ENCODE measurements around the gene SLC52A1.

Gene SLC52A1

DNA sequence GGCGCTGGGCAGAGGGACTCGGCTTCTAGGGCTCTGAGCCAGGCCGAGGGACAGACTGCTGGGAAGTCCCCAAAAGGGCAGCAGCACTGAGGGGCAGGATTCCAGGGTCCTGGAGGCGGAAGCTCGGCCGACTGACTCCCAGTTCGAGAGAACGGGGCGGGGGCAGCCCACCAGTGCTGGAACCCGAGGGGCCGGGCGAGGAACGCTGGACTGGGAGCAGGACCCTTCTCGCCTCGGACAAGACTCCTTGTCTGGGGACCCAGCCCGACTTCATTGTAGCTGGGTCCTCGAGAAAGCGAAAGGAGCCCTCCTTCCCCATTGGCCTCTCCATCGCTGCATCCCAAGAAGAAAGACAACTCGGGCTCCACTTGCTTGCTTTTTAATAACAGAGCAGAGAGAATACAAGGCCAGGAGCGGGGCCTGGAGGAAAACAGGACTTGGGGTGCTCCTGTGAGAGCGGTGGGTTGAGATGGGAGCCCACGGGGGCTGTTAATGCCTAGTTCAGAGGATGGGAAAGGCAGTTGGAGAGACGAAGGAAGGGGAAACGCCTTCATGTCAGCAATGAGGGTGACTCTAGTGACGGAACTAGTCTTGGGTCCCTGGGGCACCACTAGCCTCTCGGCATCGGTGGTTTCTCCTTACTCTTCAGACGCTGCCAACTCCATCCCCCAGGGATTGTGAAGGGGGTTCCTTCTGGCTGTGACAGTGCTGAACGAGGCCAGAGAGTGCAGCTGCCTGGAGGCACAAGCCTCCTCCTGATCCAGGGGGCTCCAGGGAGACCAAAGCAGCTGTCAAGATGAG, 47.3 kb downstream of the SLC52A1 start:
- CTCF ChIA-PET: interaction anchor here (0.6 to 3.3 kb wide), 21 partner anchors 7 to 352 kb away, joined by 3 to 21 read pairs (median 4); partner anchors contain the start of genes INCA1, KIF1C and SPAG7
- H3K27ac ChIP-seq (ENCODE audit: extremely low read depth, low read depth, low read length): peak overlapping the region; percentile 92

DNA sequence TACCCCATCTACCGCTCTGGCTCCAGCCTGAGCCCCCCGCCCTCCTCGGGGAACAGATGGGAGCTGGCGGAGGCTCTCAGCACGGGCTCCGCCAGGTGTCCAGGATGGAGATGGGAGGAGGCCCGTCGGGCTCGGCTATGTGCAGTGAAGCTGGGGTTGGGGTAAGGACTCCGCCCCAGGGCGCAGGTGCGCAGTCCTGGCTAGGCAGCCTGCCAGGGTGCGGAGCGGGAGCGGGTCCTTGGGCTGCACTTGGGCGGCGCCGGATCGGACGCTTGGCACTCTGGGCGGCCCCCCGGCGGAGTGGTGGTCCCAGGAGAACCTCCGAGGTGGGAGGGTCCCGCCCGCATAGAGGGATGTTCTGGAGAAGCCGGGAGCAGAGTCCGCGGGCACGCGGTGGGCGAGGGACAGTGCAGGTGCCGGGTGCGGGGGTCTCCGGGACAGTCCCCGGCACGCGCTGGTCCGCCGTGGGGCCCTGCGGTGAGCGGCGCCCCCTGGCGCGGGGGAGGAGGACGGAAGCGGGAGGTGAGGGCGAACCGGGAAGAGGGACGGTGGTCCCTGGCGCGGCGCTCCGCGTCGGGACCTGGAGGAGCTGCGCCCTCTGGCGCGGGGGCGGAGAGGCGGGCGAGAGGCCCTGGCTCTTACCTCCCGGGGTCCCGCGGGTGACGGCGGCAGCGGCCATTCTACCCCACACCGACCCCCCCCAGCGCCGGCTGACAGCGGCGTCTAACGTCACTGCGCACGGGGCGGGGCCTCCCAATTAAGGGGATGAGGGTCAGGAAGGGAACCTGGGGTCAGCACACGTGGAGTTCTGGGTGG, 48.1 kb downstream of the SLC52A1 start, which contains the start of gene CAMTA2:
CAMTA2 (minus strand) TSS at position 725 of the 816 bp plus-strand sequence. CDS start 1,453 bp downstream, outside the sequence.
- H3K4me3 ChIP-seq (ENCODE audit: low read depth, low read length): peak within 1 kb of the TSS; percentile 78
- H3K4me1 ChIP-seq (ENCODE audit: control insufficient read depth, insufficient read depth, low read length): peaks cover 11% of the 10 kb centered on the region
- POLR2A ChIA-PET: interaction anchor here (0.8 to 2.3 kb wide), 10 partner anchors 9 to 191 kb away, joined by 3 to 40 read pairs (median 5); partner anchors contain the start of genes INCA1, KIF1C, PFN1 and PSMB6
- no peaks in the 10 kb centered on the region for H3K9me3 ChIP-seq (ENCODE audit: control insufficient read depth, insufficient read depth, low read depth, low read length)
- peaks cover 13 to 16% of the 10 kb centered on the region in 2 experiments; a peak in 2 of 3 replicates for H3K36me3 ChIP-seq (ENCODE audit: control insufficient read depth in 2 of 2, insufficient read depth in 1 of 2, low read length in 2 of 2)
- H3K27ac ChIP-seq (ENCODE audit: extremely low read depth, low read depth, low read length): peak within 1 kb of the TSS; percentile 92
- CTCF ChIA-PET: interaction anchor here (0.6 to 3.3 kb wide), 27 partner anchors 9 to 353 kb away, joined by 3 to 21 read pairs (median 4); partner anchors contain the start of genes INCA1, KIF1C and SPAG7
- TF ChIP-seq BCL11A (tag by site-specific recombination; IDR thresholded peaks at IDR 0.05; ENCODE audit: low read depth) (0 out of 2 replicates have a peak, but pooled peaks have one; percentile 64), ZNF211 (tag by site-specific recombination; IDR thresholded peaks at IDR 0.05; ENCODE audit: low read depth) (no peak), ZNF23 (tag by site-specific recombination; IDR thresholded peaks at IDR 0.05; ENCODE audit: borderline replicate concordance) (no peak), ZBTB21 (tag by site-specific recombination; IDR thresholded peaks at IDR 0.05) (peak; percentile 79), KLF1 (tag by site-specific recombination; IDR thresholded peaks at IDR 0.05) (peak; percentile 68), ZNF350 (tag by site-specific recombination; IDR thresholded peaks at IDR 0.05) (no peak)
- TF ChIP-seq, protein P1, sequence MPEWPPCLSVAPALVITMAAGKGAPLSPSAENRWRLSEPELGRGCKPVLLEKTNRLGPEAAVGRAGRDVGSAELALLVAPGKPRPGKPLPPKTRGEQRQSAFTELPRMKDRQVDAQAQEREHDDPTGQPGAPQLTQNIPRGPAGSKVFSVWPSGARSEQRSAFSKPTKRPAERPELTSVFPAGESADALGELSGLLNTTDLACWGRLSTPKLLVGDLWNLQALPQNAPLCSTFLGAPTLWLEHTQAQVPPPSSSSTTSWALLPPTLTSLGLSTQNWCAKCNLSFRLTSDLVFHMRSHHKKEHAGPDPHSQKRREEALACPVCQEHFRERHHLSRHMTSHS (tag by site-specific recombination; IDR thresholded peaks at IDR 0.05): peak; percentile 17; the same call in 1 of the 2 replicates
- TF ChIP-seq, protein P2, sequence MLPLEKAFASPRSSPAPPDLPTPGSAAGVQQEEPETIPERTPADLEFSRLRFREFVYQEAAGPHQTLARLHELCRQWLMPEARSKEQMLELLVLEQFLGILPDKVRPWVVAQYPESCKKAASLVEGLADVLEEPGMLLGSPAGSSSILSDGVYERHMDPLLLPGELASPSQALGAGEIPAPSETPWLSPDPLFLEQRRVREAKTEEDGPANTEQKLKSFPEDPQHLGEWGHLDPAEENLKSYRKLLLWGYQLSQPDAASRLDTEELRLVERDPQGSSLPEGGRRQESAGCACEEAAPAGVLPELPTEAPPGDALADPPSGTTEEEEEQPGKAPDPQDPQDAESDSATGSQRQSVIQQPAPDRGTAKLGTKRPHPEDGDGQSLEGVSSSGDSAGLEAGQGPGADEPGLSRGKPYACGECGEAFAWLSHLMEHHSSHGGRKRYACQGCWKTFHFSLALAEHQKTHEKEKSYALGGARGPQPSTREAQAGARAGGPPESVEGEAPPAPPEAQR (tag by site-specific recombination; IDR thresholded peaks at IDR 0.05): 0 out of 2 replicates have a peak, but pooled peaks have one; percentile 60
- TF ChIP-seq, protein P3, sequence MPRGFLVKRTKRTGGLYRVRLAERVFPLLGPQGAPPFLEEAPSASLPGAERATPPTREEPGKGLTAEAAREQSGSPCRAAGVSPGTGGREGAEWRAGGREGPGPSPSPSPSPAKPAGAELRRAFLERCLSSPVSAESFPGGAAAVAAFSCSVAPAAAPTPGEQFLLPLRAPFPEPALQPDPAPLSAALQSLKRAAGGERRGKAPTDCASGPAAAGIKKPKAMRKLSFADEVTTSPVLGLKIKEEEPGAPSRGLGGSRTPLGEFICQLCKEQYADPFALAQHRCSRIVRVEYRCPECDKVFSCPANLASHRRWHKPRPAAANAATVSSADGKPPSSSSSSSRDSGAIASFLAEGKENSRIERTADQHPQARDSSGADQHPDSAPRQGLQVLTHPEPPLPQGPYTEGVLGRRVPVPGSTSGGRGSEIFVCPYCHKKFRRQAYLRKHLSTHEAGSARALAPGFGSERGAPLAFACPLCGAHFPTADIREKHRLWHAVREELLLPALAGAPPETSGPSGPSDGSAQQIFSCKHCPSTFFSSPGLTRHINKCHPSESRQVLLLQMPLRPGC (tag by site-specific recombination; IDR thresholded peaks at IDR 0.05): peak; percentile 65; the same call in 1 of the 2 replicates
- TF ChIP-seq, protein P4, sequence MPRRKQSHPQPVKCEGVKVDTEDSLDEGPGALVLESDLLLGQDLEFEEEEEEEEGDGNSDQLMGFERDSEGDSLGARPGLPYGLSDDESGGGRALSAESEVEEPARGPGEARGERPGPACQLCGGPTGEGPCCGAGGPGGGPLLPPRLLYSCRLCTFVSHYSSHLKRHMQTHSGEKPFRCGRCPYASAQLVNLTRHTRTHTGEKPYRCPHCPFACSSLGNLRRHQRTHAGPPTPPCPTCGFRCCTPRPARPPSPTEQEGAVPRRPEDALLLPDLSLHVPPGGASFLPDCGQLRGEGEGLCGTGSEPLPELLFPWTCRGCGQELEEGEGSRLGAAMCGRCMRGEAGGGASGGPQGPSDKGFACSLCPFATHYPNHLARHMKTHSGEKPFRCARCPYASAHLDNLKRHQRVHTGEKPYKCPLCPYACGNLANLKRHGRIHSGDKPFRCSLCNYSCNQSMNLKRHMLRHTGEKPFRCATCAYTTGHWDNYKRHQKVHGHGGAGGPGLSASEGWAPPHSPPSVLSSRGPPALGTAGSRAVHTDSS (tag by site-specific recombination; IDR thresholded peaks at IDR 0.05): no peak
- TF ChIP-seq, protein P5, sequence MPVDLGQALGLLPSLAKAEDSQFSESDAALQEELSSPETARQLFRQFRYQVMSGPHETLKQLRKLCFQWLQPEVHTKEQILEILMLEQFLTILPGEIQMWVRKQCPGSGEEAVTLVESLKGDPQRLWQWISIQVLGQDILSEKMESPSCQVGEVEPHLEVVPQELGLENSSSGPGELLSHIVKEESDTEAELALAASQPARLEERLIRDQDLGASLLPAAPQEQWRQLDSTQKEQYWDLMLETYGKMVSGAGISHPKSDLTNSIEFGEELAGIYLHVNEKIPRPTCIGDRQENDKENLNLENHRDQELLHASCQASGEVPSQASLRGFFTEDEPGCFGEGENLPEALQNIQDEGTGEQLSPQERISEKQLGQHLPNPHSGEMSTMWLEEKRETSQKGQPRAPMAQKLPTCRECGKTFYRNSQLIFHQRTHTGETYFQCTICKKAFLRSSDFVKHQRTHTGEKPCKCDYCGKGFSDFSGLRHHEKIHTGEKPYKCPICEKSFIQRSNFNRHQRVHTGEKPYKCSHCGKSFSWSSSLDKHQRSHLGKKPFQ (tag by site-specific recombination; IDR thresholded peaks at IDR 0.05): no peak
- TF ChIP-seq, protein P6, sequence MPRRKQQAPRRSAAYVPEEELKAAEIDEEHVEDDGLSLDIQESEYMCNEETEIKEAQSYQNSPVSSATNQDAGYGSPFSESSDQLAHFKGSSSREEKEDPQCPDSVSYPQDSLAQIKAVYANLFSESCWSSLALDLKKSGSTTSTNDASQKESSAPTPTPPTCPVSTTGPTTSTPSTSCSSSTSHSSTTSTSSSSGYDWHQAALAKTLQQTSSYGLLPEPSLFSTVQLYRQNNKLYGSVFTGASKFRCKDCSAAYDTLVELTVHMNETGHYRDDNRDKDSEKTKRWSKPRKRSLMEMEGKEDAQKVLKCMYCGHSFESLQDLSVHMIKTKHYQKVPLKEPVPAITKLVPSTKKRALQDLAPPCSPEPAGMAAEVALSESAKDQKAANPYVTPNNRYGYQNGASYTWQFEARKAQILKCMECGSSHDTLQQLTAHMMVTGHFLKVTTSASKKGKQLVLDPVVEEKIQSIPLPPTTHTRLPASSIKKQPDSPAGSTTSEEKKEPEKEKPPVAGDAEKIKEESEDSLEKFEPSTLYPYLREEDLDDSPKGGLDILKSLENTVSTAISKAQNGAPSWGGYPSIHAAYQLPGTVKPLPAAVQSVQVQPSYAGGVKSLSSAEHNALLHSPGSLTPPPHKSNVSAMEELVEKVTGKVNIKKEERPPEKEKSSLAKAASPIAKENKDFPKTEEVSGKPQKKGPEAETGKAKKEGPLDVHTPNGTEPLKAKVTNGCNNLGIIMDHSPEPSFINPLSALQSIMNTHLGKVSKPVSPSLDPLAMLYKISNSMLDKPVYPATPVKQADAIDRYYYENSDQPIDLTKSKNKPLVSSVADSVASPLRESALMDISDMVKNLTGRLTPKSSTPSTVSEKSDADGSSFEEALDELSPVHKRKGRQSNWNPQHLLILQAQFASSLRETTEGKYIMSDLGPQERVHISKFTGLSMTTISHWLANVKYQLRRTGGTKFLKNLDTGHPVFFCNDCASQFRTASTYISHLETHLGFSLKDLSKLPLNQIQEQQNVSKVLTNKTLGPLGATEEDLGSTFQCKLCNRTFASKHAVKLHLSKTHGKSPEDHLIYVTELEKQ (tag by site-specific recombination; IDR thresholded peaks at IDR 0.05; ENCODE audit: borderline replicate concordance): no peak; the same call in 1 of the 2 replicates

More for the DNA sequence above, 47.3 kb downstream of the SLC52A1 start:
- Histone ChIP-seq H3K4me1 (ENCODE audit: control insufficient read depth, insufficient read depth, low read length) (peaks cover 11% of the 10 kb centered on the region), H3K4me3 (ENCODE audit: low read depth, low read length) (peak overlapping the region; percentile 78), H3K36me3 (ENCODE audit: control insufficient read depth in 2 of 2, insufficient read depth in 1 of 2, low read length in 2 of 2) (peaks cover 5 to 8% of the 10 kb centered on the region in 2 experiments; a peak in 2 of 3 replicates), H3K9me3 (ENCODE audit: control insufficient read depth, insufficient read depth, low read depth, low read length) (no peaks in the 10 kb centered on the region)
- POLR2A ChIA-PET: interaction anchor here (1.0 to 2.3 kb wide), 10 partner anchors 10 to 192 kb away, joined by 3 to 40 read pairs (median 6); partner anchors contain the start of genes INCA1, KIF1C, PFN1 and PSMB6
- TF ChIP-seq ZBTB21 (tag by site-specific recombination; IDR thresholded peaks at IDR 0.05) (0 out of 2 replicates have a peak, but pooled peaks have one; percentile 1), ZBTB48 (tag by site-specific recombination; IDR thresholded peaks at IDR 0.05) (no peak)
- TF ChIP-seq, protein P7, sequence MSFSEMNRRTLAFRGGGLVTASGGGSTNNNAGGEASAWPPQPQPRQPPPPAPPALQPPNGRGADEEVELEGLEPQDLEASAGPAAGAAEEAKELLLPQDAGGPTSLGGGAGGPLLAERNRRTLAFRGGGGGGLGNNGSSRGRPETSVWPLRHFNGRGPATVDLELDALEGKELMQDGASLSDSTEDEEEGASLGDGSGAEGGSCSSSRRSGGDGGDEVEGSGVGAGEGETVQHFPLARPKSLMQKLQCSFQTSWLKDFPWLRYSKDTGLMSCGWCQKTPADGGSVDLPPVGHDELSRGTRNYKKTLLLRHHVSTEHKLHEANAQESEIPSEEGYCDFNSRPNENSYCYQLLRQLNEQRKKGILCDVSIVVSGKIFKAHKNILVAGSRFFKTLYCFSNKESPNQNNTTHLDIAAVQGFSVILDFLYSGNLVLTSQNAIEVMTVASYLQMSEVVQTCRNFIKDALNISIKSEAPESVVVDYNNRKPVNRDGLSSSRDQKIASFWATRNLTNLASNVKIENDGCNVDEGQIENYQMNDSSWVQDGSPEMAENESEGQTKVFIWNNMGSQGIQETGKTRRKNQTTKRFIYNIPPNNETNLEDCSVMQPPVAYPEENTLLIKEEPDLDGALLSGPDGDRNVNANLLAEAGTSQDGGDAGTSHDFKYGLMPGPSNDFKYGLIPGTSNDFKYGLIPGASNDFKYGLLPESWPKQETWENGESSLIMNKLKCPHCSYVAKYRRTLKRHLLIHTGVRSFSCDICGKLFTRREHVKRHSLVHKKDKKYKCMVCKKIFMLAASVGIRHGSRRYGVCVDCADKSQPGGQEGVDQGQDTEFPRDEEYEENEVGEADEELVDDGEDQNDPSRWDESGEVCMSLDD (tag by site-specific recombination; IDR thresholded peaks at IDR 0.05): peak; percentile 19; the same call in 1 of the 2 replicates

Data from HEK293 (cell line).